Measurements from ENCODE around the gene XPO6.

- TF ChIP-seq, protein P1, sequence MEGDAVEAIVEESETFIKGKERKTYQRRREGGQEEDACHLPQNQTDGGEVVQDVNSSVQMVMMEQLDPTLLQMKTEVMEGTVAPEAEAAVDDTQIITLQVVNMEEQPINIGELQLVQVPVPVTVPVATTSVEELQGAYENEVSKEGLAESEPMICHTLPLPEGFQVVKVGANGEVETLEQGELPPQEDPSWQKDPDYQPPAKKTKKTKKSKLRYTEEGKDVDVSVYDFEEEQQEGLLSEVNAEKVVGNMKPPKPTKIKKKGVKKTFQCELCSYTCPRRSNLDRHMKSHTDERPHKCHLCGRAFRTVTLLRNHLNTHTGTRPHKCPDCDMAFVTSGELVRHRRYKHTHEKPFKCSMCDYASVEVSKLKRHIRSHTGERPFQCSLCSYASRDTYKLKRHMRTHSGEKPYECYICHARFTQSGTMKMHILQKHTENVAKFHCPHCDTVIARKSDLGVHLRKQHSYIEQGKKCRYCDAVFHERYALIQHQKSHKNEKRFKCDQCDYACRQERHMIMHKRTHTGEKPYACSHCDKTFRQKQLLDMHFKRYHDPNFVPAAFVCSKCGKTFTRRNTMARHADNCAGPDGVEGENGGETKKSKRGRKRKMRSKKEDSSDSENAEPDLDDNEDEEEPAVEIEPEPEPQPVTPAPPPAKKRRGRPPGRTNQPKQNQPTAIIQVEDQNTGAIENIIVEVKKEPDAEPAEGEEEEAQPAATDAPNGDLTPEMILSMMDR (IDR thresholded peaks at IDR 0.05) = no peak
- no peak for TF ChIP-seq POLR2A (IDR thresholded peaks at IDR 0.05)
- no peak for TF ChIP-seq EP300 (IDR thresholded peaks at IDR 0.05)
These were observed 118.4 kb downstream of the XPO6 start for GRCh38 chr16:28093385-28093725.

Measured in tibial nerve (tissue), 4 donors.